Measurements from ENCODE around the gene R3HDM1. TPM values are rescaled to one million over a fixed set of nuclear protein-coding genes. Genes with fewer than 3 reads are reported as not detected.

The R3HDM1 gene
- total RNA-seq, 1 donor from 2014 or later, result 60.4 TPM

DNA sequence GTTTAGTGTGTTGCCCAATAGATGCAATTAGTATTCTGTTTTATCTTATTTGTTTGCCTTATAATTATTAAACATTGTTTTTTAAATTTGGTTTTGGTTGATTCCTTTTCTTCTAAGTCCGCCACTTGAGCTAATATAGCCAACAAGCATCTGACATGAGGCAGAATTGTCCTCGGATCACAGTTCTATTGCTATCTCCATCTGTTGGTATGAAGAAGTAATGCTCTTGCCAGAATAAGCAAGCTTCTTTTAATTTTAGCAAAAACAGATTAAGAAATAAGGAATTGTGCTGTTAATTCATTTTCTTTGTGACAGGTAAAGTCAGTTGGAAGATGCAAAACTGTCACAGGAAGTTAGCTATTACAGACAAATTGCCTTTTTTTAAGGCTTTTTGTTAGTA is 54.3 kb downstream of the R3HDM1 start:
- Mint-ChIP-seq H3K36me3 (ENCODE audit: insufficient read depth) (peaks cover 1% of the 10 kb centered on the region), H3K27ac (no peak overlapping the region), H3K4me3 (ENCODE audit: low read depth) (no peak overlapping the region), H3K4me1 (ENCODE audit: low read depth) (peaks cover 7% of the 10 kb centered on the region), H3K27me3 (no peaks in the 10 kb centered on the region), H3K9me3 (ENCODE audit: low read depth) (no peaks in the 10 kb centered on the region)
- no peak for DNase-seq (ENCODE audit: low spot score, unreplicated experiment)
- TF ChIP-seq, protein P1, sequence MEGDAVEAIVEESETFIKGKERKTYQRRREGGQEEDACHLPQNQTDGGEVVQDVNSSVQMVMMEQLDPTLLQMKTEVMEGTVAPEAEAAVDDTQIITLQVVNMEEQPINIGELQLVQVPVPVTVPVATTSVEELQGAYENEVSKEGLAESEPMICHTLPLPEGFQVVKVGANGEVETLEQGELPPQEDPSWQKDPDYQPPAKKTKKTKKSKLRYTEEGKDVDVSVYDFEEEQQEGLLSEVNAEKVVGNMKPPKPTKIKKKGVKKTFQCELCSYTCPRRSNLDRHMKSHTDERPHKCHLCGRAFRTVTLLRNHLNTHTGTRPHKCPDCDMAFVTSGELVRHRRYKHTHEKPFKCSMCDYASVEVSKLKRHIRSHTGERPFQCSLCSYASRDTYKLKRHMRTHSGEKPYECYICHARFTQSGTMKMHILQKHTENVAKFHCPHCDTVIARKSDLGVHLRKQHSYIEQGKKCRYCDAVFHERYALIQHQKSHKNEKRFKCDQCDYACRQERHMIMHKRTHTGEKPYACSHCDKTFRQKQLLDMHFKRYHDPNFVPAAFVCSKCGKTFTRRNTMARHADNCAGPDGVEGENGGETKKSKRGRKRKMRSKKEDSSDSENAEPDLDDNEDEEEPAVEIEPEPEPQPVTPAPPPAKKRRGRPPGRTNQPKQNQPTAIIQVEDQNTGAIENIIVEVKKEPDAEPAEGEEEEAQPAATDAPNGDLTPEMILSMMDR (IDR thresholded peaks at IDR 0.05; ENCODE audit: unreplicated experiment), result peak; percentile 14

DNA sequence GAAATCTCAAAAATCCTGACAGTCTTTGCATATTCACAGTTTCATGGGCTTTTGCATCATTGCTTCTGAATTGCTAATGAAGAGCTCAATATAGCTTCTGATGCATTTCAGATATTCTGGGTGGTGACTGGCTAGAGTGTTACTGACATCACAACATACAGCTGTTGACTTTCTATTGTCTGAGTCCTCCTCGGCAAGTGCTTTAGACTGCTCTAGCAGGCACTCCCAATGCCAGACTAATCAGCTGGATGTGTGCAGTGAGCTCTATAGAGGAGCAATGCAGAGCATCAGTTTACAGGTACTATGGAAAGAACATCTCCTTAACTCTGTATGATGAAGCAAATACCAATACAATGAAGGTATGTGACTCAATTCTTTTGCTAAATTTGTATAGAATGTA is 54.9 kb downstream of the R3HDM1 start:
- no peaks in the 10 kb centered on the region for H3K27me3 Mint-ChIP-seq

DNA sequence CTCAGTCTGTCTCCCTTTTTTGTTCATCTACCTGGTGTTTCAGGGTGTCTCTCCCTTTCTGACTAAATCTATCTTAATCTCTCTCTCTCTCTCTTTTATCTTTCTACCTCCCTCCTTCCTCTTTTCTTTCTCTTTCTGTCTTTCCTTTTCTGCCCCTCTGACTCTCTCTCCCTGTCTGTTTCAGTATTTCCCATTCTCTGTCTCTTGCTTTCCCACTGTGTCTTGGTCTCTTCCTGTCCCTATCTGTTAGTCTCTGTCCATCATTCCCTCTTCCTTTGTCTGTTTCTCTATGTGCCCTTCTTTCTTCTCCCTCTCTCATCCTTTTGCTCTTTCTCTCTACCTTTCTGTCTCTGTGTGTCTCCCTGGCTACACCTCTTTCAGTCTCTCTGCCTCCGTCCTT is 56.7 kb downstream of the R3HDM1 start:
- TF ChIP-seq, protein P1 (IDR thresholded peaks at IDR 0.05; ENCODE audit: unreplicated experiment), result no peak
- Mint-ChIP-seq H3K36me3 (ENCODE audit: insufficient read depth) (peaks cover 8% of the 10 kb centered on the region), H3K9me3 (ENCODE audit: low read depth) (peaks cover 6% of the 10 kb centered on the region), H3K4me1 (ENCODE audit: low read depth) (peaks cover 5% of the 10 kb centered on the region), H3K27ac (peak overlapping the region; percentile 19), H3K4me3 (ENCODE audit: low read depth) (no peak overlapping the region), H3K27me3 (no peaks in the 10 kb centered on the region)
- no peak for DNase-seq (ENCODE audit: low spot score, unreplicated experiment)

More for the DNA sequence above, 54.9 kb downstream of the R3HDM1 start:
- TF ChIP-seq, protein P1 (IDR thresholded peaks at IDR 0.05; ENCODE audit: unreplicated experiment), result no peak
- Mint-ChIP-seq H3K9me3 (ENCODE audit: low read depth) (no peaks in the 10 kb centered on the region), H3K36me3 (ENCODE audit: insufficient read depth) (peaks cover 1% of the 10 kb centered on the region), H3K4me1 (ENCODE audit: low read depth) (peaks cover 5% of the 10 kb centered on the region), H3K27ac (no peak overlapping the region), H3K4me3 (ENCODE audit: low read depth) (no peak overlapping the region)
- DNase-seq (ENCODE audit: low spot score, unreplicated experiment), result no peak

DNA sequence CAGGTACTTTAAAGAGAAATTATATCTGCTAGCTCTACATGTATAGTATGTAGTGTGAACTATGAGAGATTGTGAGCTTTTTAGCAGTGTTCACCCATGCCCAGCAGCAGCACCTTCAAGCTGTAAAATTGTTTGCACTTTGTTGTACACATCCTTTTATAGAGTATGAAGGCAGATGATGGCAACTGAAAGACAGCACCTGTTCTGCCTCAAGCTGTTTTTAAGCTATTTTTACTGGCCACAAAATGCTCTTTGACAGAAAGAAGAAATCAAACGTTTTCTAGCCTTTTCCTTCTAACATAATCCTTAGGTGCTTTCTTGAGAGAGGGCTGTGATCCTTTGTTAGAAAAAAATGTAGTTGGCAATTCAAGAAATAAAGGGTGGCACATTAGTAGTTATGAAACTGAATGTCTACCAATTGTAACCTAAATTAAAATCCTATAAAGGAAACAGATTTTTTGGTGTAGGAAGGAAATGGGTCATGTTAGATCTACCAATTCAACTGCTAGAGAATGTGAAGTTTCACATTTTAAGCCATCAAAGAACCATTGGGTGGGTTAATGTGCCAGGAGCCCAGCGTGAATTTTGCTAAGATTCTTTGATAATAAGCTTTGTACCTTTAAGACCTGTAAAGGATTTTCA is 59.5 kb downstream of the R3HDM1 start:
- H3K27me3 Mint-ChIP-seq, result no peaks in the 10 kb centered on the region

DNA sequence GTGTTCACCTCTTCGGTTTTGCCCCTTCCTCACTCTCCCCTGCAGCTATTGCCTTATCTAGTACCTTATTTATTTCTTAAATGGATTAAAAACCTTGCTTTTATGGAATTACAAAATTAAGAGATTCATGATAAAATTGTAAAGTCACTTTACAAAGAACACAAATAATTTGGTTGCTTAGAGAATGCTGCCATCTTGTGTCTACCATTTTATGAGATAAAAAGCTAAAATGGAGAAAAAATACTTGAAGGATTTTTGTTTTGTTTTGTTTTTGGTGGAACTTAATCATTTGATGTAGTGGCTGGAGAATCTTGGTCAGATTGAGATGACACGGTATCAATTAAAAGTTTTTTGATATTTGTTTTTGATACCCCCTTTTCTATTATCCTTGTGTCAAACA is 69.6 kb downstream of the R3HDM1 start:
- H3K36me3 Mint-ChIP-seq (ENCODE audit: insufficient read depth), result peaks cover 15% of the 10 kb centered on the region

More for the DNA sequence above, 59.5 kb downstream of the R3HDM1 start:
- TF ChIP-seq, protein P1 (IDR thresholded peaks at IDR 0.05; ENCODE audit: unreplicated experiment), result no peak
- DNase-seq (ENCODE audit: low spot score, unreplicated experiment), result no peak
- Mint-ChIP-seq H3K27ac (no peak overlapping the region), H3K9me3 (ENCODE audit: low read depth) (peaks cover 6% of the 10 kb centered on the region), H3K36me3 (ENCODE audit: insufficient read depth) (peaks cover 10% of the 10 kb centered on the region), H3K4me3 (ENCODE audit: low read depth) (no peak overlapping the region), H3K4me1 (ENCODE audit: low read depth) (peaks cover 5% of the 10 kb centered on the region)

More for the DNA sequence above, 69.6 kb downstream of the R3HDM1 start:
- no peaks in the 10 kb centered on the region for H3K9me3 Mint-ChIP-seq (ENCODE audit: low read depth)
- no peak overlapping the region for H3K4me3 Mint-ChIP-seq (ENCODE audit: low read depth)
- H3K4me1 Mint-ChIP-seq (ENCODE audit: low read depth), result no peaks in the 10 kb centered on the region
- H3K27ac Mint-ChIP-seq, result no peak overlapping the region
- H3K27me3 Mint-ChIP-seq, result no peaks in the 10 kb centered on the region
- DNase-seq (ENCODE audit: low spot score, unreplicated experiment), result no peak
- TF ChIP-seq, protein P1 (IDR thresholded peaks at IDR 0.05; ENCODE audit: unreplicated experiment), result no peak
